KOPT-K1 (cell line): ENCODE results near the gene DUT.
"Not testable (repeated sequence)": the region's sequence is repeated elsewhere in the genome, so short reads cannot be mapped to it uniquely, and the experiment has no call there.

Experiments
- H3K27ac ChIP-seq: fragments of 200-600 bp; sonication (generic); 2 replicates; pipeline ENCODE4 v1.5.1; 2016; ENCODE audit warnings: antibody characterized with exemption, mild to moderate bottlenecking, low read depth, low read length; ENCODE audit not compliant: poor library complexity, severe bottlenecking
- H3K36me3 ChIP-seq: fragments of 200-600 bp; sonication (generic); 2 replicates; pipeline ENCODE4 v1.5.1; 2017; ENCODE audit warnings: antibody characterized with exemption, mild to moderate bottlenecking, low read length, moderate library complexity; ENCODE audit not compliant: insufficient read depth
- H3K9me3 ChIP-seq: fragments of 200-600 bp; sonication (generic); 2 replicates; pipeline ENCODE4 v1.5.1; 2017; ENCODE audit warnings: antibody characterized with exemption, low read length, mild to moderate bottlenecking; ENCODE audit not compliant: insufficient read depth, poor library complexity, severe bottlenecking

The DUT gene

GRCh38 chr15:48315041-48315440, 16.2 kb upstream of the DUT start:
- no peaks in the 10 kb centered on the region for H3K36me3 ChIP-seq
- no peaks in the 10 kb centered on the region for H3K9me3 ChIP-seq
- no peak overlapping the region for H3K27ac ChIP-seq

GRCh38 chr15:48317221-48317620, 14.0 kb upstream of the DUT start:
- Histone ChIP-seq H3K27ac (no peak overlapping the region), H3K9me3 (no peaks in the 10 kb centered on the region), H3K36me3 (no peaks in the 10 kb centered on the region)

- Histone ChIP-seq H3K9me3 (no peaks in the 10 kb centered on the region), H3K27ac (no peak overlapping the region), H3K36me3 (no peaks in the 10 kb centered on the region)
Observed at GRCh38 chr15:48318131-48318530, 13.1 kb upstream of the DUT start.

GRCh38 chr15:48323294-48323693, 7.9 kb upstream of the DUT start:
- Histone ChIP-seq H3K9me3 (no peaks in the 10 kb centered on the region), H3K36me3 (peaks cover 2% of the 10 kb centered on the region; the same call in 1 of the 2 replicates), H3K27ac (no peak overlapping the region)

GRCh38 chr15:48324949-48325348, 6.3 kb upstream of the DUT start:
- Histone ChIP-seq H3K36me3 (peaks cover 8% of the 10 kb centered on the region; the same call in 1 of the 2 replicates), H3K9me3 (no peaks in the 10 kb centered on the region), H3K27ac (no peak overlapping the region)

GRCh38 chr15:48325400-48325799, 5.8 kb upstream of the DUT start:
- H3K27ac ChIP-seq: no peak overlapping the region
- H3K36me3 ChIP-seq: peaks cover 8% of the 10 kb centered on the region; the same call in 1 of the 2 replicates
- H3K9me3 ChIP-seq: no peaks in the 10 kb centered on the region

- H3K27ac ChIP-seq, H3K9me3 ChIP-seq, H3K36me3 ChIP-seq: not testable (repeated sequence)
Observed at GRCh38 chr15:48326180-48326579, 5.0 kb upstream of the DUT start.

GRCh38 chr15:48330105-48330785, 984 bp upstream of the DUT start:
- Histone ChIP-seq H3K9me3 (no peaks in the 10 kb centered on the region), H3K36me3 (peaks cover 28% of the 10 kb centered on the region), H3K27ac (peak overlapping the region; percentile 100)

GRCh38 chr15:48331796-48332641, 790 bp downstream of the DUT start:
- Histone ChIP-seq H3K36me3 (peaks cover 44% of the 10 kb centered on the region), H3K9me3 (no peaks in the 10 kb centered on the region), H3K27ac (peak overlapping the region; percentile 100)

- H3K9me3 ChIP-seq: no peaks in the 10 kb centered on the region
- H3K27ac ChIP-seq: peak overlapping the region; percentile 100
- H3K36me3 ChIP-seq: peaks cover 51% of the 10 kb centered on the region
Observed at GRCh38 chr15:48332642-48333034, 1.4 kb downstream of the DUT start.

- Histone ChIP-seq H3K36me3 (peaks cover 55% of the 10 kb centered on the region), H3K9me3 (no peaks in the 10 kb centered on the region), H3K27ac (peak overlapping the region; percentile 100)
Observed at GRCh38 chr15:48333540-48333939, 2.3 kb downstream of the DUT start.

GRCh38 chr15:48334260-48334659, 3.0 kb downstream of the DUT start:
- no peak overlapping the region for H3K27ac ChIP-seq
- peaks cover 57% of the 10 kb centered on the region for H3K36me3 ChIP-seq
- no peaks in the 10 kb centered on the region for H3K9me3 ChIP-seq

GRCh38 chr15:48336940-48337339, 5.7 kb downstream of the DUT start:
- H3K36me3 ChIP-seq: peaks cover 84% of the 10 kb centered on the region
- no peaks in the 10 kb centered on the region for H3K9me3 ChIP-seq
- H3K27ac ChIP-seq: no peak overlapping the region

GRCh38 chr15:48337607-48338006, 6.4 kb downstream of the DUT start:
- Histone ChIP-seq H3K36me3 (peaks cover 90% of the 10 kb centered on the region), H3K27ac (no peak overlapping the region), H3K9me3 (no peaks in the 10 kb centered on the region)

GRCh38 chr15:48340111-48340510, 8.9 kb downstream of the DUT start:
- H3K36me3 ChIP-seq: peaks cover 93% of the 10 kb centered on the region
- no peak overlapping the region for H3K27ac ChIP-seq

GRCh38 chr15:48343865-48344264, 12.6 kb downstream of the DUT start:
- H3K9me3 ChIP-seq: no peaks in the 10 kb centered on the region
- H3K36me3 ChIP-seq: peaks cover 66% of the 10 kb centered on the region
- no peak overlapping the region for H3K27ac ChIP-seq

More at GRCh38 chr15:48340111-48340510, 8.9 kb downstream of the DUT start:
- H3K9me3 ChIP-seq: no peaks in the 10 kb centered on the region
